GM21423 (cell line): ENCODE results near the gene WNT8A.
"Not testable (repeated sequence)": the region's sequence is repeated elsewhere in the genome, so short reads cannot be mapped to it uniquely, and the experiment has no call there.

Experiments
- ATAC-seq: cut with Tn5 transposase; IDR thresholded peaks from one replicate; pipeline ENCODE4 v1.9.1; 2021; ENCODE audit warnings: mild to moderate bottlenecking, moderate library complexity; ENCODE audit not compliant: unreplicated experiment

The WNT8A gene

GRCh38 chr5:138083702-138084101 lies at the start of gene WNT8A:
TSS of gene WNT8A (plus strand) at chr5:138084033. CDS start at chr5:138084128, 95 bp downstream.
- ATAC-seq: no peak

DNA sequence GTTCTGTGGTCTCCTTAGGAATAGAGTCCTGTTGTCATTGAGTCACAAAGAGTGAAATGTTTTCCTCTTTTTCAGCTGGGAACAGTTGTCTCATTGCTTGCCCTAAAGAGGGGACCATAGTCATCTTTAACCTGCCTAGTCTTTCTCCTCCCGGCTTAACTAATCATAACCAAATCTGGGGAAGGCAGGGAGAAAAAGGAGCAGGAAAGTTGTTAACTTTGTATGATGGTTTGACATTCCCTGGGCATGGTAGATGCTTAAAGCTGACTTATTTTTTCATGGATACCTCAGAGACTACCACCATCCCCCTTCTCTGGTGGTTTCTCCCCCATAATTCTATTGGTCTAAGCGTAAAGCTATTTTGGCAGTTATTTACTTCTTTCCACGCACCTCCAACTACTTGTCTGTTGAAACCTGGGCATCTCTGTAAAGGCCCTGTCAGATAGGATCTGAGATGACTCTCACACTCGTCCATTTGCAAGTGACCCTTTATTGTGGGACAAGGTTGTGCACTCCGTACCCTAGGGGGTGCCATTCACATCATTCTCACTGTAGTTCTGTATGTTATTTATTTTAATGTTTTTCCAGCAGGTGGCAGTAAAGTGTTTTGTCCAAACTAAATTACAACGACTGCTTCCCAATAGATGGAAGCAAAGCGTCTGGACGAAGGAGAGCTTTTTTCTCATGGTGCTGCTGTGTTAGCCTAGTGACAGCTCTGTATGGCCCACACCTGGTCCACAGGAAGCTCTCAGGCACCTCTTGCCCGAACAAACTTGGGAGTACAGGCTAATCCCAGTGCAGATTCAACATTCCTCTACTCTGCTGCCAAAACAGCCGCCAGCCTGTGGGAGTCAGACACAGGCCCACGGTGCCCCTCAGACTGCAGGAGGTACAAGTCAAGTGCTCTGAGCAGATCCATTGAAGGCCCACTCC lies 48.0 kb upstream of the WNT8A start:
- ATAC-seq: no peak

- ATAC-seq: no peak
These were observed 46.6 kb upstream of the WNT8A start for GRCh38 chr5:138037271-138037670.

GRCh38 chr5:138037907-138038633 lies 45.8 kb upstream of the WNT8A start:
- ATAC-seq: no peak

GRCh38 chr5:138038826-138039225 lies 45.0 kb upstream of the WNT8A start:
- ATAC-seq: no peak

- ATAC-seq: not testable (repeated sequence)
These were observed 38.5 kb upstream of the WNT8A start for GRCh38 chr5:138045283-138045682.

DNA sequence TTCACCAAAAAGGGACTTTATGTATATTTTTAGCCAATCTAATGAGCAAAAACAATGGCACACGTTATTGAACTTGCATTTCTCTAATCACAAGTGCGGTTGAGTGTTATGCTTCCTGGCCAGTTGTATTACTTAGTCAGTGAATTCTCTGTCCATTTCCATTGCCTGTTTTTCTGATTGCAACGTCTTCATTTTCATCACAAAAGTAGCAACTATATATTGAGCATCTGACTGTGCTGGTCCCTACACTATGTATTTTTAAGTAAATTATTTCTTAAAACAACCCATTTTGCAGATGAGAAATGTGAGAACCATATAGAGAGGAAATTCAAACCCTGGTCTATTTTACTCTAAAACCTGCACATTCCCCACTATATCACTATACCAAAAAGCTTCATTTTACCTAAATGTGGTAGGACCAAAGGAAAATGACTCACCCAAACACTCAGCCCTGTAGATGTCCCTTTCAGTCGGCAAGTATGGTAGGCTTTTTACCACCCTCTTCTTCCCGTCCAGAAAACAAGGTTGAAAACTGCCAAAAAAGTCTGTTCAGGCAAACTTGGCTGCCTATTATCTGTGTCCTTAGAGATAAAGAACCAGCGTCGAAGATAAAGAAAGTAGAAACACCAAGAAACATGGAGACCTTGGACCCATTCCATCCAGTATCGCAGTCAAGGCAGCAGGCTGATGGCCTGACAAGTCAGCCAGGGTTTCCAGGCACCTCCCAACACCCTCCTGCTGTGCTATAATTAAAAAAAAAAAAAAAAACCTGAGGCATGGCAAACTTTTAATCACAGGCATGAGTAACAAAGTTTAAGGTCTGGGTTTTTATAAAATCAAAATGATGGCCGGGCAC lies 32.2 kb upstream of the WNT8A start:
- no peak for ATAC-seq

- not testable (repeated sequence) for ATAC-seq
These were observed 31.1 kb upstream of the WNT8A start for GRCh38 chr5:138052718-138053117.

- no peak for ATAC-seq
These were observed 30.3 kb upstream of the WNT8A start for GRCh38 chr5:138053554-138053953.

DNA sequence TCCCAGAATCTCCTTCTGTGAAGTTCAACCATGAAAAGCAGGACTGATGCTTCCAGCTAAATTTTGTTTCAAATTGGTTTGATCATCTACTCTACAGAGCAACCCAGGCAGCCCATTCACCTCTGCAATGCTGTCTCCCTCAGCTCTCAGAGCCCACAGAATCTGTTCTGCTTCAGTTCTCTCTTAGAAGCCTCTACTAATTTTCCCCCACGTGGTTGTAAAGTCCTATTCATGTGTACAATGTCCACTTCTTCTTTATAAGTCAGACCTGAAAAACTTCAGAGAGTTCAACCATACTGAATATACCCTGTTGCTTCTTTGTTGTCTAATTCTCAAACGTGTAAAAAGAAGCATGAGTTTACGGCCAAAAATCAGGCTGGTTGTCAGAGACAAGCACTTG lies 29.6 kb upstream of the WNT8A start:
- no peak for ATAC-seq

GRCh38 chr5:138054847-138055558 lies 28.8 kb upstream of the WNT8A start:
- no peak for ATAC-seq

- ATAC-seq: no peak
These were observed 19.3 kb upstream of the WNT8A start for GRCh38 chr5:138064526-138064925.

- ATAC-seq: no peak
These were observed 18.7 kb upstream of the WNT8A start for GRCh38 chr5:138065102-138065501.

DNA sequence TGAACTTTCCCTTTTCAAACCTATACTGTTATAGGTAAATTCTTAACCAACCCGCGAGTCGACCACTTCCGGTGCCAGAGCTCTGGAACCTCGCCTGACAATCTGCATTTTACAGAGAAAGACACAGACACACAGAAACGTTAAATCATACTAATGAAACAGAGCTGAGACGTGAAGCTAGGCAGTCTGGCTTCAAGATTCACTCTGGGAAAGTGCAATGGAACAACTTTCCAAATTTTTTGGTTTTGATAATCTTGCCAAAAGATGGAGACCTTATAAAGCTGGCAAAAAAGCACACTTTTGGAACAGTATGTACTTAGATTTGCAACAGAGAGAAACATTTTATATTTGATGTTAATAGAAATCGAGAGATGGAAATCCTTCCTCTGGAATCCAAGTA lies 15.9 kb upstream of the WNT8A start:
- no peak for ATAC-seq

DNA sequence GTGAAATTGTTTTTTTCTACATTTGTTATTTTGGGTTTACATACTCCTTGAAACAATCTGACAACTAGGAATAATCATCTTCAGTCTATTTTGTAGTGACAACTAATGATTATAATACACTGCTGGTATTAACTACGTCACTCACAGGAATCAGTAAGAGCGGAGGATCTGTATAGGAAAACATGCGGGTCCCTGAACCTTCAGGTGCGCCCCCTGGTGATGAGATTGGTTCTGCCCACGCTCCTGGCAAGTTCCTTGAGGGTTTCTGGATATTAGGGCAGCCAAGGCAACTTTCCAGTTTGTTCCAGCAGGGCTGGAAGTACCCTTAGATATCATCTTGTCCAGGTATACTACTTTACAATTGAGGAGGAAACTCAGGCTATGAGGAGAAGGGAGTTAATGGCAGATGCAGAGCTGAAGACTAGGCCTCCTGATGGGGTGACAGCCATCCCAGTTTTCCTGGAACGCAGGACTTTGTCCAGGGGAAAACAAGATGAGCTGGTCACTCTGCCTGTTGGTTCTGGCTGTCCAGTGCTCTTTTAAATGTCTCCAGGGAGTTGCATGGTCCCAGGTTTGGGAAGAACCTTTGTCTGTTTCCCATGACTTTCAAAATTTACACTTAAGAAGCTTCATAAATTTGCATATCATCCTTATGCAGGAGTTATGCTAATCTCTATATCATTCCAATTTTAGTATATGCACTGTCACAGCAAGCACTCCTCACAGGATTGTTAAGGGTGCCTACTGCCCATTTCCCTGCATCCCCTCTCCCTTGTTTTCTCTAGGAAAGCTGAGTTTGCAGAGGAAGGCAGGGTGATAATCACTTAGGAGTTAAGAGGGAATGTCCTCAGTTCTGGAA lies 14.9 kb upstream of the WNT8A start:
- ATAC-seq: peak; percentile 56

DNA sequence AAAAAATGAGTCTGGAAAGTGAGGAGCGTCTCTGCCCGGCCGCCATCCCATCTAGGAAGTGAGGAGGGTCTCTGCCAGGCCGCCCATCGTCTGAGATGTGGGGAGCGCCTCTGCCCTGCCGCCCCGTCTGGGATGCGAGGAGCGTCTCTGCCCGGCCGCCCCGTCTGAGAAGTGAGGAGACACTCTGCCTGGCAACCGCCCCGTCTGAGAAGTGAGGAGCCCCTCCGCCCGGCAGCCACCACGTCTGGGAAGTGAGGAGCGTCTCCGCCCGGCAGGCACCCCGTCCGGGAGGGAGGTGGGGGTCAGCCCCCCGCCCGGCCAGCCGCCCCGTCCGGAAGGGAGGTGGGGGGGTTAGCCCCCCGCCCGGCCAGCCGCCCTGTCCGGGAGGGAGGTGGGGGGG lies 13.8 kb upstream of the WNT8A start:
- ATAC-seq: not testable (repeated sequence)

- no peak for ATAC-seq
These were observed 6.7 kb upstream of the WNT8A start for GRCh38 chr5:138077064-138077696.

GRCh38 chr5:138078006-138078643 lies 5.7 kb upstream of the WNT8A start:
- no peak for ATAC-seq

- ATAC-seq: no peak
These were observed 1.8 kb upstream of the WNT8A start for GRCh38 chr5:138082033-138082432.
